ENCODE measurements around the gene GSTA4. TPM values are rescaled to one million over a fixed set of nuclear protein-coding genes. Genes with fewer than 3 reads are reported as not detected.

The GSTA4 gene
- total and polyA plus RNA-seq, 2 donors (not counting 3 experiments of a cell fraction or from before 2014, with no cell fraction given) = 15.0 to 24.6 TPM

GRCh38 chr6:52983159-52983848 is 11.8 kb downstream of the GSTA4 start:
- Histone ChIP-seq H3K9me1 (replicated peaks; ENCODE audit: control insufficient read depth, extremely low read depth, insufficient read depth, low read length) (no peaks in the 10 kb centered on the region), H3K9ac (replicated peaks; ENCODE audit: extremely low read depth, insufficient read depth, low read length) (no peak overlapping the region), H3K79me2 (ENCODE audit: control insufficient read depth, insufficient read depth, low read length) (no peaks in the 10 kb centered on the region), H4K20me1 (replicated peaks; ENCODE audit: control insufficient read depth, extremely low read depth, insufficient read depth, low read length) (no peaks in the 10 kb centered on the region), H2AFZ (ENCODE audit: low read depth, low read length) (no peak overlapping the region), H3K4me1 (ENCODE audit: control insufficient read depth, extremely low read depth, insufficient read depth, low read length) (peaks cover 2% of the 10 kb centered on the region), H3K4me3 (replicated peaks in 1 of 3; ENCODE audit: insufficient read depth in 1 of 3, low read depth in 1 of 3, low read length in 3 of 3) (no peak overlapping the region), H3K4me2 (ENCODE audit: insufficient read depth, low read length) (no peak overlapping the region), H3K36me3 (ENCODE audit: control insufficient read depth in 2 of 2, extremely low read depth in 1 of 2, insufficient read depth in 2 of 2, low read length in 2 of 2) (peaks cover 0 to 10% of the 10 kb centered on the region in 2 experiments), H3K27ac (ENCODE audit: insufficient read depth, low read depth, low read length) (no peak overlapping the region), H3K9me3 (replicated peaks; ENCODE audit: control insufficient read depth, insufficient read depth, low read length) (no peaks in the 10 kb centered on the region), H3K27me3 (ENCODE audit: control insufficient read depth in 2 of 2, insufficient read depth in 2 of 2, low read length in 2 of 2) (no peaks in the 10 kb centered on the region)
- dilution Hi-C loops (cut with MboI; ENCODE audit: extremely low pct_ligation_motif_present, low sequenced_read_pairs) (no loop called here), intact Hi-C loops (cut with micrococcal nuclease) (no loop called here)
- no TSS peak for BruUV-seq (replicated peaks)
- ChIA-PET POLR2A (no interaction called here), CTCF (interaction anchor here (0.8 to 1.4 kb wide), 2 partner anchors 12 to 15 kb away, joined by 3 read pairs; partner anchors contain the start of gene GSTA4)
- DNase-seq (ENCODE audit: low read depth, low spot score) (no peak), FAIRE-seq (no peak)
- TF ChIP-seq CTCF (IDR thresholded peaks at IDR 0.05; ENCODE audit: extremely low read depth in 1 of 2, insufficient read depth in 1 of 2, low read depth in 1 of 2, low read length in 2 of 2) = no peak
- no peak for TF ChIP-seq POLR2A (IDR thresholded peaks at IDR 0.05; ENCODE audit: low read depth, low read length)
- no peak for TF ChIP-seq GATA2 (IDR thresholded peaks at IDR 0.05; ENCODE audit: insufficient read depth, insufficient read length, low read depth, low read length)
- no peak for TF ChIP-seq MYC (IDR thresholded peaks at IDR 0.05; ENCODE audit: low read depth, low read length)
- TF ChIP-seq EZH2 (IDR thresholded peaks at IDR 0.05; ENCODE audit: borderline replicate concordance, low read depth, low read length, severe bottlenecking) = no peak

- FAIRE-seq (no peak), DNase-seq (ENCODE audit: low read depth, low spot score) (no peak)
- intact Hi-C loops (cut with micrococcal nuclease) = no loop called here
- POLR2A ChIA-PET = no interaction called here
- Histone ChIP-seq H4K20me1 (replicated peaks; ENCODE audit: control insufficient read depth, extremely low read depth, insufficient read depth, low read length) (no peaks in the 10 kb centered on the region), H3K79me2 (ENCODE audit: control insufficient read depth, insufficient read depth, low read length) (no peaks in the 10 kb centered on the region), H3K27ac (ENCODE audit: insufficient read depth, low read depth, low read length) (no peak overlapping the region), H3K4me1 (ENCODE audit: control insufficient read depth, extremely low read depth, insufficient read depth, low read length) (peaks cover 2% of the 10 kb centered on the region), H3K9me1 (replicated peaks; ENCODE audit: control insufficient read depth, extremely low read depth, insufficient read depth, low read length) (no peaks in the 10 kb centered on the region), H3K36me3 (ENCODE audit: control insufficient read depth in 2 of 2, extremely low read depth in 1 of 2, insufficient read depth in 2 of 2, low read length in 2 of 2) (peaks cover 0 to 10% of the 10 kb centered on the region in 2 experiments), H3K27me3 (ENCODE audit: control insufficient read depth in 2 of 2, insufficient read depth in 2 of 2, low read length in 2 of 2) (no peaks in the 10 kb centered on the region), H3K4me2 (ENCODE audit: insufficient read depth, low read length) (no peak overlapping the region), H2AFZ (ENCODE audit: low read depth, low read length) (no peak overlapping the region), H3K9me3 (replicated peaks; ENCODE audit: control insufficient read depth, insufficient read depth, low read length) (no peaks in the 10 kb centered on the region), H3K4me3 (replicated peaks in 1 of 3; ENCODE audit: insufficient read depth in 1 of 3, low read depth in 1 of 3, low read length in 3 of 3) (no peak overlapping the region), H3K9ac (replicated peaks; ENCODE audit: extremely low read depth, insufficient read depth, low read length) (no peak overlapping the region)
- dilution Hi-C loops (cut with MboI; ENCODE audit: extremely low pct_ligation_motif_present, low sequenced_read_pairs) = no loop called here
- CTCF ChIA-PET = no interaction called here
- no peak for TF ChIP-seq MAX (IDR thresholded peaks at IDR 0.05; ENCODE audit: insufficient read depth, insufficient read length)
- TF ChIP-seq FOS (IDR thresholded peaks at IDR 0.05; ENCODE audit: borderline replicate concordance, insufficient read depth, low read length) = no peak
- TF ChIP-seq POLR2AphosphoS5 (IDR thresholded peaks at IDR 0.05; ENCODE audit: insufficient read depth, low read depth, low read length) = no peak
- no peak for TF ChIP-seq JUN (IDR thresholded peaks at IDR 0.05; ENCODE audit: borderline replicate concordance, insufficient read depth, insufficient read length, low read depth)
- no peak for TF ChIP-seq MYC (IDR thresholded peaks at IDR 0.05; ENCODE audit: low read depth, low read length)
- TF ChIP-seq GATA2 (IDR thresholded peaks at IDR 0.05; ENCODE audit: insufficient read depth, insufficient read length, low read depth, low read length) = no peak
- no peak for TF ChIP-seq POLR2A (IDR thresholded peaks at IDR 0.05; ENCODE audit: low read depth, low read length)
- TF ChIP-seq CTCF (IDR thresholded peaks at IDR 0.05; ENCODE audit: extremely low read depth in 1 of 2, insufficient read depth in 1 of 2, low read depth in 1 of 2, low read length in 2 of 2) = no peak
- TF ChIP-seq EZH2 (IDR thresholded peaks at IDR 0.05; ENCODE audit: borderline replicate concordance, low read depth, low read length, severe bottlenecking) = no peak
- no TSS peak for BruUV-seq (replicated peaks)
Observed at GRCh38 chr6:52982680-52983079, 12.4 kb downstream of the GSTA4 start.

Measured in endothelial cell of umbilical vein (primary cell).